Bronchus fibroblast of lung (primary cell): ENCODE data around the gene EMX2. TPM values are rescaled to one million over a fixed set of nuclear protein-coding genes. Genes with fewer than 3 reads are reported as not detected.

Experiments used
- total RNA-seq: library from RNA; depleted of rRNA; stranded (reverse); fragments of >200 nt; gene quantifications from 2 replicates; pipeline ENCODE4 v1.2.3, GENCODE V29; 2015

The EMX2 gene
- total RNA-seq: not detected in 2 replicates

DNA sequence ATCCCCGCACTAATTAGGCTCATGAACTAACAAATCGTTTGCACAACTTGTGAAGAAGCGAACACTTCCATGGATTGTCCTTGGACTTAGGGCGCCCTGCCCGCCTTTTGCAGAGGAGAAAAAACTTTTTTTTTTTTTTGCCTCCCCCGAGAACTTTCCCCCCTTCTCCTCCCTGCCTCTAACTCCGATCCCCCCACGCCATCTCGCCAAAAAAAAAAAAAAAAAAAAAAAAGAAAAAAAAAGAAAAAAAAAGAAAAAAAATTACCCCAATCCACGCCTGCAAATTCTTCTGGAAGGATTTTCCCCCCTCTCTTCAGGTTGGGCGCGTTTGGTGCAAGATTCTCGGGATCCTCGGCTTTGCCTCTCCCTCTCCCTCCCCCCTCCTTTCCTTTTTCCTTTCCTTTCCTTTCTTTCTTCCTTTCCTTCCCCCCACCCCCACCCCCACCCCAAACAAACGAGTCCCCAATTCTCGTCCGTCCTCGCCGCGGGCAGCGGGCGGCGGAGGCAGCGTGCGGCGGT is at the start of gene EMX2:
TSS of gene EMX2 (plus strand) at position 41 of the 519 bp plus-strand sequence. CDS start 522 bp downstream, outside the sequence.

Other genes starting within 250 kb of the EMX2 start
- gene PDZD8, start 167.3 kb upstream of the EMX2 start, total RNA-seq: 10.6 and 13.3 TPM in 2 replicates